Erythroblast (primary cell): ENCODE measurements around the gene UBN2.

ENCODE experiments used
- GATA1 ChIP-seq: IDR thresholded peaks from 2 replicates; pipeline ENCODE4 v1.6.1; 2011; ENCODE audit warnings: low read depth, mild to moderate bottlenecking, control low read depth, low read length, moderate library complexity
- POLR2A ChIP-seq: IDR thresholded peaks from 2 replicates; pipeline ENCODE4 v1.6.1; 2011; ENCODE audit warnings: mild to moderate bottlenecking, low read length

GRCh38 chr7:139265673-139266072 lies 34.6 kb downstream of the UBN2 start:
- TF ChIP-seq POLR2A = no peak
- TF ChIP-seq GATA1 = no peak
